Heart left ventricle (tissue), 13 donors: Measurements from ENCODE around the gene FAM76B.

Experiments used
- CTCF ChIP-seq, 12 donors: fragments of 200-600 bp; sonication (generic) in 4 of 12; IDR thresholded peaks; one replicate each; pipeline versions ENCODE4 v1.5.0 to v1.8.0; 2018 to 2022; ENCODE audit warnings: antibody characterized with exemption in 12 of 12, mild to moderate bottlenecking in 5 of 12
- POLR2A ChIP-seq, 2 donors: fragments of 450-650 bp; IDR thresholded peaks; one replicate each; pipeline ENCODE4 v1.6.1; 2017; ENCODE audit warnings: antibody characterized with exemption in 2 of 2, mild to moderate bottlenecking in 2 of 2, moderate library complexity in 2 of 2
- donor health status: ischemic (EF 13 %, LVEDD 7.1; RV severe dilation, severe dysfunction).
- donor health status: DM: no; HTN: yes; CAD: no.
- donor health status: DM: no; HTN: no; CAD: no.
- donor health status: ischemic (EF 25% LVEDD 6.9; RV normal size, moderate dysfunction).
- donor health status: ischemic (EF 25% LVEDD 5.7; RV mildly dilated, moderate dysfunction).
- donor health status: ischemic (EF 35%, LVEDD 5.7; RV mildly dilated, moderate dysfunction).
- donor health status: nonischemic (EF 11% LVEDD 7.7; RV severe dilation, severe dysfunction).
- donor health status: DM: yes; HTN: yes; CAD: no.
- donor health status: PGD.
- donor health status: ischemic (EF 29% LVEDD 5.4; RV normal size, mild dysfunction).
- donor health status: nonischemic (EF 23%, LVEDD 6.1; RV moderate dilation, normal function).

- TF ChIP-seq CTCF (IDR thresholded peaks at IDR 0.05) (no peak), POLR2A (IDR thresholded peaks at IDR 0.05) (no peak)
Observed at GRCh38 chr11:95750101-95750500, 39.5 kb downstream of the FAM76B start.
